HG03354 (cell line): ENCODE results near the gene PITX1.
"Not testable (repeated sequence)": the region's sequence is repeated elsewhere in the genome, so short reads cannot be mapped to it uniquely, and the experiment has no call there.

Source experiments
- ATAC-seq: cut with Tn5 transposase; IDR thresholded peaks from one replicate; pipeline ENCODE4 v1.9.1; 2021; ENCODE audit warnings: mild to moderate bottlenecking; ENCODE audit not compliant: unreplicated experiment, poor library complexity, severe bottlenecking

Gene PITX1

DNA sequence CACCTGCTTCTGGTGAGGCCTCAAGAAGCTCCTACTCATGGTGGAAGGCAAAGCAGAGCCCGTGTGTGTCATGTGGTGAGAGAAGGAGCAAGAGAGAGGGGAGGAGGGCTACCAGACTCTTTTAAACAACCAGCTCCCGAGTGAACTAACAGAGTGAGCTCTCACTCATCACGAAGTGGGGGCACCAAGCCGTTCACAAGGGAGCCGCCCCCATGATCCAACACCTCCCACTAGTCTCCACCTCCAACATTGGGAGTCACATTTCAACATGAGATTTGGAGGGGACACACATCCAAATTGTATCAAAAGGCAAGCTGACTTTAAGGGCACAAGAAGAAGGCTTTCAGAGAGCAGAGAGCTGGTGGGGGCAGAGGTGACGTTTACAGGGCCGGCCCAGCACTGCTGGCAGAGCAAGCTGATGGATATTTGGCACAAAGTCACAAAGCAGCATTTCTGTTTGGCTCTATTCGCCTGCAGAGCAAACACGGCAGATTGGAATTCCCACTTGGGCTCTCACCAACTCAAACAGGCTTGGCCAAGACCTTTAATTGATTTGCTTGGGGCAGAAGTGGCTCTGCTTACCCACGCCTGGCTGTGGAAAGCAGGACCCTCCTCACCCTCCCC is 20.0 kb downstream of the PITX1 start:
- no peak for ATAC-seq

DNA sequence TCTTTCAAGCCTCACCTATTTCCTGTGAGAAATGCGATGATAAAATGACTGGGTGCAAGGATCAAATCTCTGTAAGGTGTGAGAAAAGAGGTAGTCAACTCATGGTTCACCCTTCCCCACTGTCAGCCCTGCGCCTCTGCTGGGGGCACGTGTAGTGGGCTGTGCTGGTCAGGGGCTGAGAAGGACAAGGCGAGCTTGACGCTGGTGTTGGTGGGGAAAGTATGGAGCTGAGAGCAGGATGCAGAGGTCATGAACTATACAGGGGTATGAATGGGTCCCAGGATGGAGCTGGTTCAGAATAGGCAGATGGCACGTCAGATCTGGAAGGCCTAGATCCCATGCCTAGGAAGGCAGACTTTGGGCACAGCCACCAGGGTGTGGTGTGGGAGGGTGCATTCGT is 20.6 kb downstream of the PITX1 start:
- ATAC-seq = no peak

GRCh38 chr5:135012951-135013391 is 21.1 kb downstream of the PITX1 start:
- no peak for ATAC-seq

DNA sequence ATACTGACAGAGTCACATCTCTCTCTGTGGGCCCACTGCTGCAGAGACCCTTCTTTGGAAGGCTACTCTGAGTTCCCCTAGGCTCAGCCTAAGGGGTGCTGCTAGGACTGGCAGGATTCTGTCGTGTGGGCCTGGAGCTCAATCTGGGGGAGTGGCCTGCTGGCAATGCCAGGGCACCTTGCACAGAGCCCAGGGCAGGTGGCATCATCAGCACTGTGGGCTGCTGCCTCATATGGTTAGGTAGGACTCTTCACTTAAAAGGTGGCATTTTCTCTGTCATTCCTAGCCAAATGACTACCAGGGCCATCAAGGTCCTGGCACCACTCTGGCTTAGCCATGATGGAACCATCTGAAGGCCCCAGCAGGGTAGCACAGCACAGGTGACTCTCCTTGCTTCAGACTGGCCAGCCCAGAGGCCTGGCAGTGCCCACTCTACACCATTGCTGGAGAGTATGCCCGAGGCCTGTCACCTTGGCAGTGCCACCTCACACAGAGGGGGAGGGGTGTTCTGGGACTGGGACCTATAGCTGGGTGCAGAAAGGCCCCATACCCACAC is 21.9 kb downstream of the PITX1 start:
- no peak for ATAC-seq

- no peak for ATAC-seq
Observed at GRCh38 chr5:135011355-135012032, 22.5 kb downstream of the PITX1 start.

GRCh38 chr5:135010502-135011354 is 23.3 kb downstream of the PITX1 start:
- no peak for ATAC-seq

GRCh38 chr5:135009736-135010501 is 24.1 kb downstream of the PITX1 start:
- ATAC-seq = no peak

GRCh38 chr5:135008981-135009735 is 24.9 kb downstream of the PITX1 start:
- no peak for ATAC-seq

GRCh38 chr5:135008556-135008955 is 25.5 kb downstream of the PITX1 start:
- no peak for ATAC-seq

- ATAC-seq = no peak
Observed at GRCh38 chr5:135007749-135008363, 26.2 kb downstream of the PITX1 start.

DNA sequence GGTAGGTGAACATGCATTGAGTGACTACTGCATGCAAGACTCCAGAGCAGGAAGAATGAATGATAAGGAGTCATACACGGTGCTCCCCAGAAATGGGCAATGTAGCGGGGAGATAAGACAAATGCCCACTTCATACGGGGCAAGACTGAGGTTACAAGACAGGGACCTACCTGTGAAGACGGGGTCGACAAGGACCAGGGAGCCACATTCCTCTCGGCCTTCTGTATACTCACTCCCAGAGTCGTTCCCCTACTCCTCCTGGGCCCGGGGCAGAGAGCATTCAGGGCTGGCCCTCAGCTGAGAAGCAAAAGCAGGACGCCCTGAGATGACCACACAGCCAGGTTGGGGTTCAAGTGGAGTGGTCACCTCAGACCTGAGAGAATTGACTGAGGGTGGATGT is 26.7 kb downstream of the PITX1 start:
- no peak for ATAC-seq

DNA sequence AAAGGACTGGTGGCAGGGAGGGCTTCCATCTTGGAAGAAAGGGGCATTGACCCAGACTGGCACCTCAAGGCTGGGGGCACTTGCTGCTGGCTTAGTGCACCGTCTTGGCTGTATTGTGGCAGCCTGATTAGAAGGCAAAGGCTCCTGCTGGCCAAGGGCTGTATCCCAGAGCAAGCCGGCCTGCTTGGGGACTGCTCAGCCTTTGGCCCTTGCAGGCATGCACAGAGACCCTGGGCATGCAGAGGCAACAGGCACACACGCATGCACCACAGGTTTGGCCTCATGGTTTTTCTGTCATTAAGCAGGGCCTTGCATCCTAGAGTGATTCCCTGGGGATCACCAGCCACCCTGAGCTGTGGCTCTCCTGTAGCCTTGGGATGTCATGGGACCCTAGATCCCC is 29.0 kb downstream of the PITX1 start:
- ATAC-seq = no peak

DNA sequence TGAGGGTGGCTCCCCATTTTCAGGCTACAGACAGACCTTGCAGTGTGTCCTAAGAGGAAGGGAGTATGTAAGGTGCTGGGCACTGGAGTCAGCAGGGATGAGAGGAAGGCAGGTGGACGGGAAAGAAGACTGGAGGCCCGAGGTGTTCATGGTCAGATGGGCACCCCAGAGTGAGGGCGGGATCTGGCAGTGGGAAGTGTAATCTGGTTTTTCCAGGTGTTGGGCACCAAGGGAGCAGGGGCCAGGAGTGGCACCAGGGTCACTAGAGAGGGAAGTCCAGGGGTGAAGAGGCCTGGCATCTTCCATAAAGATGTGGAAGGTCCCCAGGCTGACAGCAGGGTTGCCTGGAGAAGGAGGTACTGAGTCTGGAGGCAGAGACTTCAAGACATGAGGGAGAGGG is 29.7 kb downstream of the PITX1 start:
- ATAC-seq = no peak

DNA sequence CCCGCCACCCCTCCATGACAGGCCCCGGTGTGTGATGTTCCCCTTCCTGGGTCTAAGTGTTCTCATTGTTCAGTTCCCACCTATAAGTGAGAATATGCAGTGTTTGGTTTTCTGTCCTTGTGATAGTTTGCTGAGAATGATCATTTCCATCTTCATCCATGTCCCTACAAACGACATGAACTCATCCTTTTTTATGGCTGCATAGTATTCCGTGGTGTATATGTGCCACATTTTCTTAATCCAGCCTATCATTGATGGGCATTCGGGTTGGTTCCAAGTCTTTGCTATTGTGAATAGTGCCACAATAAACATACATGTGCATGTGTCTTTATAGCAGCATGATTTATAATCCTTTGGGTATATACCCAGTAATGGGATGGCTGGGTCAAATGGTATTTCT is 36.0 kb downstream of the PITX1 start:
- ATAC-seq = not testable (repeated sequence)

- ATAC-seq = no peak
Observed at GRCh38 chr5:134997015-134997414, 37.0 kb downstream of the PITX1 start.

- no peak for ATAC-seq
Observed at GRCh38 chr5:134995850-134996402, 38.1 kb downstream of the PITX1 start.

GRCh38 chr5:134994560-134995156 is 39.4 kb downstream of the PITX1 start:
- no peak for ATAC-seq

- ATAC-seq = no peak
Observed at GRCh38 chr5:134993161-134993560, 40.9 kb downstream of the PITX1 start.
